Measurements from ENCODE around the gene TEDDM1. TPM values are rescaled to one million over a fixed set of nuclear protein-coding genes. Genes with fewer than 3 reads are reported as not detected.
A peak's percentile ranks its signal among the peaks of the same experiment; 100 is the strongest.

TEDDM1 gene
- total RNA-seq, 1 donor from 2014 or later = not detected

GRCh38 chr1:182394055-182394775, 6.3 kb downstream of the TEDDM1 start:
- DNase-seq (ENCODE audit: low read depth) = no peak
- H3K36me3 ChIP-seq (ENCODE audit: control insufficient read depth, insufficient read depth, low read length) = peaks cover 6% of the 10 kb centered on the region
- FAIRE-seq = no peak
- TF ChIP-seq CTCF (IDR thresholded peaks at IDR 0.05; ENCODE audit: insufficient read depth, low read length, severe bottlenecking) = no peak
- H3K27me3 ChIP-seq (ENCODE audit: control insufficient read depth, insufficient read depth, low read length) = no peaks in the 10 kb centered on the region
- H3K4me3 ChIP-seq (ENCODE audit: low read depth, low read length) = no peak overlapping the region

- no peaks in the 10 kb centered on the region for H3K27me3 ChIP-seq (ENCODE audit: control insufficient read depth, insufficient read depth, low read length)
- DNase-seq (ENCODE audit: low read depth) (no peak), FAIRE-seq (no peak)
- H3K36me3 ChIP-seq (ENCODE audit: control insufficient read depth, insufficient read depth, low read length) = peaks cover 16% of the 10 kb centered on the region
- H3K4me3 ChIP-seq (ENCODE audit: low read depth, low read length) = peak overlapping the region; percentile 91
- no peak for TF ChIP-seq CTCF (IDR thresholded peaks at IDR 0.05; ENCODE audit: insufficient read depth, low read length, severe bottlenecking)
Measured at GRCh38 chr1:182392050-182393028, 8.1 kb downstream of the TEDDM1 start.

GRCh38 chr1:182391362-182392049, 9.0 kb downstream of the TEDDM1 start, which contains the start of gene GLUL:
GLUL (minus strand) TSS chr1:182391790; CDS start chr1:182388737, 3,053 bp downstream.
- peaks cover 24% of the 10 kb centered on the region for H3K36me3 ChIP-seq (ENCODE audit: control insufficient read depth, insufficient read depth, low read length)
- peak; percentile 17 for TF ChIP-seq CTCF (IDR thresholded peaks at IDR 0.05; ENCODE audit: insufficient read depth, low read length, severe bottlenecking)
- no peak for FAIRE-seq
- no peaks in the 10 kb centered on the region for H3K27me3 ChIP-seq (ENCODE audit: control insufficient read depth, insufficient read depth, low read length)
- DNase-seq (ENCODE audit: low read depth) = peak; percentile 72
- H3K4me3 ChIP-seq (ENCODE audit: low read depth, low read length) = peak within 1 kb of the TSS; percentile 91

GRCh38 chr1:182391028-182391361, 9.5 kb downstream of the TEDDM1 start:
- Histone ChIP-seq H3K4me3 (ENCODE audit: low read depth, low read length) (peak overlapping the region; percentile 91), H3K27me3 (ENCODE audit: control insufficient read depth, insufficient read depth, low read length) (no peaks in the 10 kb centered on the region), H3K36me3 (ENCODE audit: control insufficient read depth, insufficient read depth, low read length) (peaks cover 25% of the 10 kb centered on the region)
- DNase-seq (ENCODE audit: low read depth) = no peak
- no peak for FAIRE-seq
- TF ChIP-seq CTCF (IDR thresholded peaks at IDR 0.05; ENCODE audit: insufficient read depth, low read length, severe bottlenecking) = no peak

GRCh38 chr1:182389619-182390047, 10.8 kb downstream of the TEDDM1 start:
- Histone ChIP-seq H3K4me3 (ENCODE audit: low read depth, low read length) (peak overlapping the region; percentile 91), H3K27me3 (ENCODE audit: control insufficient read depth, insufficient read depth, low read length) (no peaks in the 10 kb centered on the region), H3K36me3 (ENCODE audit: control insufficient read depth, insufficient read depth, low read length) (peaks cover 32% of the 10 kb centered on the region)
- TF ChIP-seq CTCF (IDR thresholded peaks at IDR 0.05; ENCODE audit: insufficient read depth, low read length, severe bottlenecking) = no peak
- FAIRE-seq (no peak), DNase-seq (ENCODE audit: low read depth) (no peak)
